Neural progenitor cell (in vitro differentiated cells): ENCODE data around the gene MST1R.

ENCODE experiments used
- CTCF ChIP-seq: fragments of 200-600 bp; sonication (generic); IDR thresholded peaks from 2 replicates; pipeline ENCODE4 v1.5.1; 2017; ENCODE audit warnings: antibody characterized with exemption, mild to moderate bottlenecking
- EZH2 ChIP-seq: fragments of 200-600 bp; sonication (generic); IDR thresholded peaks from 2 replicates; pipeline ENCODE4 v1.6.1; 2017; ENCODE audit warnings: antibody characterized with exemption, mild to moderate bottlenecking, moderate library complexity
- EZH2phosphoT487 ChIP-seq: fragments of 200-600 bp; sonication (generic); IDR thresholded peaks from 2 replicates; pipeline ENCODE4 v1.6.1; 2017; ENCODE audit warnings: antibody characterized with exemption

GRCh38 chr3:49942651-49943050 lies 39.0 kb upstream of the MST1R start:
- no peak for TF ChIP-seq CTCF
- no peak for TF ChIP-seq EZH2
- no peak for TF ChIP-seq EZH2phosphoT487
